ENCODE measurements around the gene CCZ1B.
"Not testable (repeated sequence)": the region's sequence is repeated elsewhere in the genome, so short reads cannot be mapped to it uniquely, and the experiment has no call there.

The CCZ1B gene

GRCh38 chr7:6781581-6781980, 44.5 kb downstream of the CCZ1B start:
- not testable (repeated sequence) for H3K36me3 ChIP-seq (ENCODE audit: control insufficient read depth, insufficient read depth, low read length); H3K4me3 ChIP-seq (replicated peaks; ENCODE audit: low read depth, low read length); DNase-seq (ENCODE audit: extremely low read depth, insufficient read length); H3K27me3 ChIP-seq (replicated peaks; ENCODE audit: control insufficient read depth, insufficient read depth, low read length)

- not testable (repeated sequence) for H3K4me3 ChIP-seq (replicated peaks; ENCODE audit: low read depth, low read length); H3K36me3 ChIP-seq (ENCODE audit: control insufficient read depth, insufficient read depth, low read length); H3K27me3 ChIP-seq (replicated peaks; ENCODE audit: control insufficient read depth, insufficient read depth, low read length); DNase-seq (ENCODE audit: extremely low read depth, insufficient read length)
These were observed 64.9 kb downstream of the CCZ1B start for GRCh38 chr7:6761186-6761585.

GRCh38 chr7:6753964-6754363, 72.1 kb downstream of the CCZ1B start, which contains the start of gene RSPH10B2:
RSPH10B2 (plus strand) TSS chr7:6754103; CDS start chr7:6757678, 3,575 bp downstream.
- H3K36me3 ChIP-seq (ENCODE audit: control insufficient read depth, insufficient read depth, low read length); DNase-seq (ENCODE audit: extremely low read depth, insufficient read length); H3K27me3 ChIP-seq (replicated peaks; ENCODE audit: control insufficient read depth, insufficient read depth, low read length); H3K4me3 ChIP-seq (replicated peaks; ENCODE audit: low read depth, low read length): not testable (repeated sequence)

- not testable (repeated sequence) for H3K27me3 ChIP-seq (replicated peaks; ENCODE audit: control insufficient read depth, insufficient read depth, low read length); DNase-seq (ENCODE audit: extremely low read depth, insufficient read length); H3K4me3 ChIP-seq (replicated peaks; ENCODE audit: low read depth, low read length); H3K36me3 ChIP-seq (ENCODE audit: control insufficient read depth, insufficient read depth, low read length)
These were observed 75.9 kb downstream of the CCZ1B start for GRCh38 chr7:6750173-6750572.

- not testable (repeated sequence) for H3K36me3 ChIP-seq (ENCODE audit: control insufficient read depth, insufficient read depth, low read length); H3K27me3 ChIP-seq (replicated peaks; ENCODE audit: control insufficient read depth, insufficient read depth, low read length); H3K4me3 ChIP-seq (replicated peaks; ENCODE audit: low read depth, low read length); DNase-seq (ENCODE audit: extremely low read depth, insufficient read length)
These were observed 76.7 kb downstream of the CCZ1B start for GRCh38 chr7:6749335-6749734.
